GM12891 (cell line): Measurements from ENCODE around the gene CLTRN.

Source experiments
- POLR2A ChIP-seq: IDR thresholded peaks from 2 replicates; pipeline ENCODE4 v1.6.1; 2011; ENCODE audit warnings: low read depth, low read length, control low read depth
- POLR2AphosphoS5 ChIP-seq: IDR thresholded peaks from 2 replicates; pipeline ENCODE4 v1.6.1; 2011; ENCODE audit warnings: low read depth, low read length, control low read depth
- POU2F2 ChIP-seq: IDR thresholded peaks from 2 replicates; pipeline ENCODE4 v1.6.1; 2011; ENCODE audit warnings: low read depth, mild to moderate bottlenecking, control low read depth, low read length, moderate library complexity
- SPI1 ChIP-seq: IDR thresholded peaks from 2 replicates; pipeline ENCODE4 v1.6.1; 2011; ENCODE audit warnings: low read depth, low read length, control low read depth
- TAF1 ChIP-seq: IDR thresholded peaks from 2 replicates; pipeline ENCODE4 v1.6.1; 2011; ENCODE audit warnings: low read depth, low read length, control low read depth

GRCh38 chrX:15598026-15598425 lies 66.6 kb downstream of the CLTRN start:
- TF ChIP-seq POLR2AphosphoS5 (no peak), POLR2A (no peak), TAF1 (no peak), SPI1 (no peak), POU2F2 (no peak)
